Neural cell (in vitro differentiated cells): ENCODE results near the gene TCN1. TPM values are rescaled to one million over a fixed set of nuclear protein-coding genes. Genes with fewer than 3 reads are reported as not detected.

ENCODE experiments used
- H2AFZ ChIP-seq: fragments of 200-600, 300-800 bp; sonication (generic), shearing (Covaris generic); 2 replicates; pipeline ENCODE4 v1.6.0; 2014; ENCODE audit warnings: low read depth, mild to moderate bottlenecking, antibody characterized with exemption, low read length, moderate library complexity
- H3F3A ChIP-seq: fragments of 200-600 bp; shearing (Covaris generic); 2 replicates; pipeline ENCODE4 v1.6.1; 2016; ENCODE audit warnings: mild to moderate bottlenecking, moderate library complexity, mixed read lengths, antibody characterized with exemption, low read length; ENCODE audit not compliant: insufficient read depth, poor library complexity, severe bottlenecking
- H3K27ac ChIP-seq: fragments of 200-600, 300-800 bp; sonication (generic), shearing (Covaris generic); 2 replicates; pipeline ENCODE4 v1.5.1; 2014; ENCODE audit warnings: mild to moderate bottlenecking, low read length, moderate library complexity
- H3K27me3 ChIP-seq: fragments of 300-800, 200-600 bp; sonication (generic), shearing (Covaris generic); 2 replicates; pipeline ENCODE4 v1.6.0; 2014; ENCODE audit warnings: mild to moderate bottlenecking, low read depth, low read length, moderate library complexity; ENCODE audit not compliant: insufficient read depth
- H3K36me3 ChIP-seq: fragments of 300-800, 200-600 bp; sonication (generic), shearing (Covaris generic); 2 replicates; pipeline ENCODE4 v1.5.1; 2014; ENCODE audit warnings: mild to moderate bottlenecking, antibody characterized with exemption, low read length, moderate library complexity; ENCODE audit not compliant: insufficient read depth
- H3K4me2 ChIP-seq: fragments of 300-800, 200-600 bp; sonication (generic), shearing (Covaris generic); 2 replicates; pipeline ENCODE4 v1.6.0; 2014; ENCODE audit warnings: mild to moderate bottlenecking, low read length
- H3K4me3 ChIP-seq: fragments of 300-800, 200-600 bp; sonication (generic), shearing (Covaris generic); 2 replicates; pipeline ENCODE4 v1.5.1; 2014; ENCODE audit warnings: mild to moderate bottlenecking, low read length, moderate library complexity
- H3K79me2 ChIP-seq: fragments of 200-600 bp; shearing (Covaris generic); replicated peaks from 2 replicates; pipeline ENCODE4 v1.6.0; 2014; ENCODE audit warnings: mild to moderate bottlenecking, low read length, moderate library complexity; ENCODE audit not compliant: insufficient read depth
- H3K9ac ChIP-seq: fragments of 300-800, 200-600 bp; sonication (generic), shearing (Covaris generic); 2 replicates; pipeline ENCODE4 v1.6.1; 2016; ENCODE audit warnings: mild to moderate bottlenecking, low read length, mixed read lengths
- H3K9me2 ChIP-seq: fragments of 200-600 bp; shearing (Covaris generic); 2 replicates; pipeline ENCODE4 v1.6.1; 2016; ENCODE audit warnings: mild to moderate bottlenecking, low read length, mixed read lengths; ENCODE audit not compliant: insufficient read depth
- H3K9me3 ChIP-seq: fragments of 200-600, 300-800 bp; sonication (generic), shearing (Covaris generic); 2 replicates; pipeline ENCODE4 v1.6.1; 2016; ENCODE audit warnings: mild to moderate bottlenecking, mixed run types, low read length, moderate library complexity, mixed read lengths
- H4K20me1 ChIP-seq: fragments of 200-600 bp; shearing (Covaris generic); 2 replicates; pipeline ENCODE4 v1.6.1; 2016; ENCODE audit warnings: mild to moderate bottlenecking, mixed run types; ENCODE audit not compliant: insufficient read depth
- CTCF ChIP-seq: fragments of 450-650 bp; IDR thresholded peaks from 2 replicates; pipeline ENCODE4 v1.5.1; 2014; ENCODE audit warnings: antibody characterized with exemption, mild to moderate bottlenecking, moderate library complexity; ENCODE audit not compliant: poor library complexity, severe bottlenecking
- EP300 ChIP-seq: fragments of 450-650 bp; conservative IDR thresholded peaks from 2 replicates; pipeline ENCODE4 v1.6.1; 2014; ENCODE audit warnings: antibody characterized with exemption, mild to moderate bottlenecking, moderate library complexity; ENCODE audit not compliant: poor library complexity, severe bottlenecking
- MXI1 ChIP-seq: fragments of 450-650 bp; conservative IDR thresholded peaks from 2 replicates; pipeline ENCODE4 v1.6.1; 2014; ENCODE audit warnings: antibody characterized with exemption, mild to moderate bottlenecking; ENCODE audit not compliant: poor library complexity, severe bottlenecking
- RAD21 ChIP-seq: fragments of 450-650 bp; conservative IDR thresholded peaks from 2 replicates; pipeline ENCODE4 v1.6.1; 2014; ENCODE audit warnings: antibody characterized with exemption, mild to moderate bottlenecking, moderate library complexity
- REST ChIP-seq: IDR thresholded peaks from 2 replicates; pipeline ENCODE4 v1.6.1; 2012; ENCODE audit warnings: borderline replicate concordance
- SMC3 ChIP-seq: fragments of 450-650 bp; conservative IDR thresholded peaks from 2 replicates; pipeline ENCODE4 v1.6.1; 2014; ENCODE audit warnings: antibody characterized with exemption, mild to moderate bottlenecking, moderate library complexity; ENCODE audit not compliant: poor library complexity
- polyA plus RNA-seq: library from polyadenylated mRNA; depleted of rRNA; stranded (reverse); fragments of >200 nt; gene quantifications from 2 replicates; pipeline ENCODE4 v1.2.3, GENCODE V29; 2014

The TCN1 gene
- polyA plus RNA-seq, 1 donor from 2014 or later = not detected

- Histone ChIP-seq H3K9me3 (no peaks in the 10 kb centered on the region), H3K27me3 (no peaks in the 10 kb centered on the region), H3K9me2 (no peaks in the 10 kb centered on the region), H3K4me3 (no peak within 1 kb of the TSS), H3K4me2 (no peak within 1 kb of the TSS), H3K27ac (no peak within 1 kb of the TSS), H3K9ac (no peak within 1 kb of the TSS), H4K20me1 (no peaks in the 10 kb centered on the region), H3K79me2 (no peaks in the 10 kb centered on the region), H3K36me3 (no peaks in the 10 kb centered on the region), H3F3A (no peaks in the 10 kb centered on the region), H2AFZ (no peak within 1 kb of the TSS)
- no peak for TF ChIP-seq CTCF
- TF ChIP-seq RAD21 = no peak
- TF ChIP-seq EP300 = no peak
- no peak for TF ChIP-seq REST
- TF ChIP-seq SMC3 = no peak
Observed at GRCh38 chr11:59878575-59878974, 12.3 kb upstream of the TCN1 start, which contains the start of gene OOSP3. OOSP3 (plus strand) TSS chr11:59878782; CDS start chr11:59878809, 27 bp downstream.

- Histone ChIP-seq H3K36me3 (no peaks in the 10 kb centered on the region), H3K4me2 (no peak overlapping the region), H4K20me1 (no peaks in the 10 kb centered on the region), H3K4me3 (no peak overlapping the region), H3K9me2 (no peaks in the 10 kb centered on the region), H3F3A (no peaks in the 10 kb centered on the region), H3K9me3 (no peaks in the 10 kb centered on the region), H3K79me2 (no peaks in the 10 kb centered on the region), H3K9ac (no peak overlapping the region), H3K27ac (no peak overlapping the region), H3K27me3 (no peaks in the 10 kb centered on the region), H2AFZ (no peak overlapping the region)
- TF ChIP-seq RAD21 (no peak), REST (no peak), MXI1 (no peak)
Observed at GRCh38 chr11:59877784-59878183, 11.5 kb upstream of the TCN1 start.
